ENCODE data around the gene KLK1.

DNA sequence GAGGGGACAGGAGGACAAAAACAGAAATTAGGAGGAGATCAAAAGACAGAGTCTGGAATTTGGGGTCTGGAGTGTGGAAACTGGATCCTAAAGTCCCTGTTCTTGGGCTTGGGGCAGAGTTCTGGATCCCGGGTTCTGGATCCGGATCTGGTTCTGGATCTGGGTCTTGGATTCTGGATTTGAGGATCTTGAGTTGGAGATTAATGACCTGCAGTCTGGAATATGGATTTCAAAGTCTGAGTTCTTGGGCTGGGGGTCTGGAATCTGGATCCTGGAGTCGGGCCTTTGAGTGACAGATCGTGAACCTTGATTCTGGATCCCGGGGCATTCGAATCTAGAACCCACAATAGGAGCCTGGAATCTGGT is 10.2 kb upstream of the KLK1 start:
- TF ChIP-seq EED (IDR thresholded peaks at IDR 0.05; ENCODE audit: low read depth) (no peak), BACH1 (IDR thresholded peaks at IDR 0.05; ENCODE audit: borderline replicate concordance) (no peak), CTCF (IDR thresholded peaks at IDR 0.05 in 2 of 3, conservative IDR thresholded peaks at IDR 0.05 in 1 of 3; ENCODE audit: control insufficient read depth in 2 of 3, extremely low read depth in 1 of 3, insufficient read depth in 1 of 3, low read depth in 3 of 3, low read length in 3 of 3) (no peak)
